ENCODE results near the gene PLXND1. TPM values are rescaled to one million over a fixed set of nuclear protein-coding genes. Genes with fewer than 3 reads are reported as not detected.

The PLXND1 gene
- total RNA-seq, 1 experiment from 2014 or later: 29.0 TPM

DNA sequence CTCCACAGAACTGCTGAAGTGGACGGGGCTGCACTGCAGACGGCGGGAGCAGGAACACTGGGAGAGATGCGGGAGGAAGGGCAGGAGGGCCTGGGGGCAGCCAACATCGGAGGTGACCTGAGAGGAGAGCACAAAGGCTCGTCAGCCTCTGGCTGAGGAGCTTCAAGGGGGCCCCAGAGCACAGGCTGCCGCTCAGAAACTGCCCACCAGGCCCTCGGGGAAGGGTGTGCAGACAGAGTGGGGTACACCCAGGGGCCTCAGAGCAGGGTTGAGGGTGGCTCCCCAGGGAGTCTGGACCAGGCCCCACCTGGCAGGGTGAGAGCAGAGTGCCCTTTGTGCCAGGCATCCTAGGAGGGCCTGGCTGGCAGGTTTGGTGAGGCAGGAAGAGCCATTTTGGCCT is 92.8 kb downstream of the PLXND1 start:
- in situ Hi-C loops (cut with HindIII; ENCODE audit: low pct_unique_long_range_greater_than_20kb, low sequenced_read_pairs): no loop called here
- no peak for DNase-seq (ENCODE audit: low read depth)

DNA sequence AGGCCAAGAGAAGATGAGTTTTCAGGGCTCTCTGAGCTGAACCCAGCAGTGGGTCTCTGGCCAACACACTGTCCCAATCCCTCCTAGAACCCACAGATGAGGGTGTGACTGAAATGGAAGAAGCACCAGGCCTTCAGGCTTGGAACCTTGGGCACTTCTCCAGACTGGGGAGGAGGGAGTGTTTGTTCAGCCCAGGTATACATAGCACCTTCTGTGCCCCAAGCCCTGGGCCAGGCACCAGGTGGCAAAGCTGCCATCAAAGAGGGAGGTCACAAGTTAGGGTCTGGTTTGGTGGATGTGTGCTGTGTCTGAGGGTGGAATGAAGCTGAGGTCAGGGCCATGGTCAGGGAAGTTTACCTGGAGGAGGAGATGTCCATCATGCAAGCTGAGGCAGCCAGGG is 93.9 kb downstream of the PLXND1 start:
- DNase-seq (ENCODE audit: low read depth): no peak
- in situ Hi-C loops (cut with HindIII; ENCODE audit: low pct_unique_long_range_greater_than_20kb, low sequenced_read_pairs): no loop called here

DNA sequence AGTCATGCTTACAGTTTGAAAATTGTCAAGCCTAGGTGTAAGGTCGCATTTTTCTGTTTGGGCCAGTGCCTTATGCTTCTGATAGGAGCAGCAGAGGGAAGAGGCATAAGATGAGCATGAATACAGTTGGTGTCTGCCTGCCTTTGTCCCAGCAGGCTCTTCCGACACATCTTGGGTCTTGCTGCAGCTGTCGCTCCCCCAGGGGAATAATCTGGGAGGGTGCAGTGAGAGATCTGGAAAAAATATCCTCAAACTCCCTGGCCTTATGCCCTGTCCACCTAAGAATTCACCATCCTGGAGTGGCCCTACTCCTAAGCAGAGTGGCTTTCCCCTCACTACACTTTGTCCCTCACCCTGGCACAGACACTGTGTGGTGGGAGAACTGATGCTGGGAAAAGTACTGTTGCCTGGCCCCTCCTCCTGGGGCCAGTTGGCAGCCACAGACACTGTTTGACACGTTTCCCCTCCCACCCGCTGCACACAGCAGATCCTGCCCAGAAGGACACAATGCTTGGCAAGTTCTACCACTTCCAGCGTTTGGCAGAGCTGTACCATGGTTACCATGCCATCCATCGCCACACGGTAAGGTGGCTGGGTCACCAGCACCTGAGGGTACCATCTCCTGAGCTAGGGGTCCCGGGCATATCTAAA is 99.2 kb downstream of the PLXND1 start:
- in situ Hi-C loops (cut with HindIII; ENCODE audit: low pct_unique_long_range_greater_than_20kb, low sequenced_read_pairs): no loop called here

DNA sequence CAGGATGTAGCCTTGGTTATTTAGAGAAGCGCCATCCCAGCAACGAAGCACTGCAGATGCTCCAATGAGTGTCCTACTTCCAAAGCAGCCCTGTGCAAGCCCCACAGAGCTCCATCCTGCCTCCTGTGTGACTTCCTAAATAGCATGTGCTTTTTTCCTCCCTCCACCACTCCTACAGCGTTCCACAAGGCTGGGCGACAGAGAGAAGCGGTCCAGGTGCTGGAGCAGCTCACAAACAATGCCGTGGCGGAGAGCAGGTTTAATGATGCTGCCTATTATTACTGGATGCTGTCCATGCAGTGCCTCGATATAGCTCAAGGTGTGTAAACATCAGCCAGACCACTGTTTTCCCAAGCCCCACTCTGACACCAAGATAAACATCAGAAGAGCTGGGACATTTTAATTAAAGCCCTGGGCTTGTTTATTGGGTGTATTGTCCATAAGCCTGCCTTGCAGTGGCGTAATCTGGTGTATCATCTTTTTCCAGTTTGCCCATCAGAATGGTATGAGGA is 100.2 kb downstream of the PLXND1 start:
- in situ Hi-C loops (cut with HindIII; ENCODE audit: low pct_unique_long_range_greater_than_20kb, low sequenced_read_pairs): no loop called here
- DNase-seq (ENCODE audit: low read depth): no peak

More for the DNA sequence above, 99.2 kb downstream of the PLXND1 start:
- no peak for DNase-seq (ENCODE audit: low read depth)

DNA sequence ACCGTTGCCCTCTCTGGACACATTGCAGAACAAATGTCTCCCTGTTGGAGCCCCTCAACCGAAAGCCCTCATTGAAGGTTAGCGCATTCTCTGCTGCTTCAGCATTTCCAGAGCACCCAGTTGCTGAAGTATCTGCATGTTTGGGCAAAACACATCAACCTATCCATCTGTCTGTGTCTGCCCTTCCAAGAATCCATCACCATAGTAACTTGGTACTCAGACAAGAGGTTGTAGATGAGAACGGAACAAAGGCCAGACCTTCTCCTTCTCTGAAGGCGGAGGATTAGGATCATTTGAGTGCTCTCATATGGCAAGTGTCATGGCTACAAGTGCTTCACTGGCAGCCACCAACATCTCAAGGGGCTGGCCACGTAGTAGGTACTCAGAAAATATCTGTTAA is 101.1 kb downstream of the PLXND1 start:
- in situ Hi-C loops (cut with HindIII; ENCODE audit: low pct_unique_long_range_greater_than_20kb, low sequenced_read_pairs): no loop called here
- DNase-seq (ENCODE audit: low read depth): no peak

Other genes with a start within 250 kb of the PLXND1 start
- not detected in 2 replicates for gene EFCAB12, start 178.0 kb downstream of the PLXND1 start, total RNA-seq (2014; rRNA removed; shearing (Covaris generic); ENCODE audit: low replicate concordance)
- gene MBD4, start 166.7 kb downstream of the PLXND1 start, total RNA-seq (2014; rRNA removed; shearing (Covaris generic); ENCODE audit: low replicate concordance): 8.9 and 13.6 TPM in 2 replicates
- gene IFT122, start 166.5 kb downstream of the PLXND1 start, total RNA-seq (2014; rRNA removed; shearing (Covaris generic); ENCODE audit: low replicate concordance): 23.4 and 24.8 TPM in 2 replicates
- gene RHO, start 78.0 kb downstream of the PLXND1 start, total RNA-seq (2014; rRNA removed; shearing (Covaris generic); ENCODE audit: low replicate concordance): not detected in 2 replicates
- not detected in 2 replicates for gene H1-8, start 63.5 kb downstream of the PLXND1 start, total RNA-seq (2014; rRNA removed; shearing (Covaris generic); ENCODE audit: low replicate concordance)